Lower leg skin (tissue), 4 donors: Measurements from ENCODE around the gene SAV1. TPM values are rescaled to one million over a fixed set of nuclear protein-coding genes. Genes with fewer than 3 reads are reported as not detected.

ENCODE experiments used
- DNase-seq, 2 donors: peaks; one replicate each; pipeline ENCODE4 v3.0.0-alpha.2; 2019; ENCODE audit warnings: low spot score in 2 of 2
- H3K4me3 ChIP-seq: fragments of 200-600 bp; sonication (generic); 2 replicates; pipeline ENCODE4 v1.5.1; 2017; ENCODE audit warnings: mild to moderate bottlenecking, low read depth; ENCODE audit not compliant: poor library complexity, severe bottlenecking
- POLR2A ChIP-seq, 2 donors: fragments of 450-650 bp; IDR thresholded peaks; one replicate each; pipeline ENCODE4 v1.6.1; 2016 to 2017; ENCODE audit warnings: antibody characterized with exemption in 2 of 2, mild to moderate bottlenecking in 1 of 2, moderate library complexity in 1 of 2
- WGBS, 2 donors: methylation state at CpG; one replicate each; pipeline ENCODE4 v1.1.5; 2018; 5-methylcytosine and 5-hydroxymethylcytosine counted together
- intact Hi-C: fragments of 100-400 bp; cut with DNase I; formaldehyde crosslinking; loops from one replicate; pipeline ENCODE4 v1.15.0; 2023; ENCODE audit warnings: low total_unique reads
- total RNA-seq, 4 donors: library from RNA; depleted of rRNA; stranded (reverse); fragments of >200 nt; gene quantifications; one replicate each; pipeline ENCODE4 v1.1.0, GENCODE V29; 2016
- TF ChIP-seq, protein P1 (sequence below), 3 donors: fragments of 450-650 bp; IDR thresholded peaks; one replicate each; pipeline ENCODE4 v1.5.1; 2016; ENCODE audit warnings: antibody characterized with exemption in 3 of 3, mild to moderate bottlenecking in 3 of 3, moderate library complexity in 2 of 3

The SAV1 gene
- total RNA-seq, 4 donors from 2014 or later: 22.8 to 30.0 (median 28.3) TPM

DNA sequence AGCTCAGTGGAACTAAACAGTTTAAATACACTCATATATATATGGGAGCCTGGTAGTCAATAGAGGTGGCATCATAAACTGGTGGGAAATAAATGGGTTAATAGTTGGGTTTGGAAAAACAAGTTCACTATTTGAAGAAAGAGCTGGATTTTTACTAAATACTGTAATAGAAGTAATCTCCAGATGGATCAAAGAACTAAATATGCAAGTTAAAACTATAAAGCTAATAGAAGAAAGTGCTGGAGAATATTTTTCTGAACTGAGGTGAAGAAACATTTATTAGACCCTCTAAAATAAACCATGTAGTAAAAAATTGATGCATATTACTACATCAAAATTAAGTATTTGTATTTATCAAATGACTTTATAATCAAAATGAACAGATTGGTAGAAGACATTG, 69.3 kb downstream of the SAV1 start:
- intact Hi-C loops: no loop called here
- no peak overlapping the region for H3K4me3 ChIP-seq
- no peak for TF ChIP-seq POLR2A (IDR thresholded peaks at IDR 0.05)
- TF ChIP-seq, protein P1, sequence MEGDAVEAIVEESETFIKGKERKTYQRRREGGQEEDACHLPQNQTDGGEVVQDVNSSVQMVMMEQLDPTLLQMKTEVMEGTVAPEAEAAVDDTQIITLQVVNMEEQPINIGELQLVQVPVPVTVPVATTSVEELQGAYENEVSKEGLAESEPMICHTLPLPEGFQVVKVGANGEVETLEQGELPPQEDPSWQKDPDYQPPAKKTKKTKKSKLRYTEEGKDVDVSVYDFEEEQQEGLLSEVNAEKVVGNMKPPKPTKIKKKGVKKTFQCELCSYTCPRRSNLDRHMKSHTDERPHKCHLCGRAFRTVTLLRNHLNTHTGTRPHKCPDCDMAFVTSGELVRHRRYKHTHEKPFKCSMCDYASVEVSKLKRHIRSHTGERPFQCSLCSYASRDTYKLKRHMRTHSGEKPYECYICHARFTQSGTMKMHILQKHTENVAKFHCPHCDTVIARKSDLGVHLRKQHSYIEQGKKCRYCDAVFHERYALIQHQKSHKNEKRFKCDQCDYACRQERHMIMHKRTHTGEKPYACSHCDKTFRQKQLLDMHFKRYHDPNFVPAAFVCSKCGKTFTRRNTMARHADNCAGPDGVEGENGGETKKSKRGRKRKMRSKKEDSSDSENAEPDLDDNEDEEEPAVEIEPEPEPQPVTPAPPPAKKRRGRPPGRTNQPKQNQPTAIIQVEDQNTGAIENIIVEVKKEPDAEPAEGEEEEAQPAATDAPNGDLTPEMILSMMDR (IDR thresholded peaks at IDR 0.05): no peak
- no peak for DNase-seq

DNA sequence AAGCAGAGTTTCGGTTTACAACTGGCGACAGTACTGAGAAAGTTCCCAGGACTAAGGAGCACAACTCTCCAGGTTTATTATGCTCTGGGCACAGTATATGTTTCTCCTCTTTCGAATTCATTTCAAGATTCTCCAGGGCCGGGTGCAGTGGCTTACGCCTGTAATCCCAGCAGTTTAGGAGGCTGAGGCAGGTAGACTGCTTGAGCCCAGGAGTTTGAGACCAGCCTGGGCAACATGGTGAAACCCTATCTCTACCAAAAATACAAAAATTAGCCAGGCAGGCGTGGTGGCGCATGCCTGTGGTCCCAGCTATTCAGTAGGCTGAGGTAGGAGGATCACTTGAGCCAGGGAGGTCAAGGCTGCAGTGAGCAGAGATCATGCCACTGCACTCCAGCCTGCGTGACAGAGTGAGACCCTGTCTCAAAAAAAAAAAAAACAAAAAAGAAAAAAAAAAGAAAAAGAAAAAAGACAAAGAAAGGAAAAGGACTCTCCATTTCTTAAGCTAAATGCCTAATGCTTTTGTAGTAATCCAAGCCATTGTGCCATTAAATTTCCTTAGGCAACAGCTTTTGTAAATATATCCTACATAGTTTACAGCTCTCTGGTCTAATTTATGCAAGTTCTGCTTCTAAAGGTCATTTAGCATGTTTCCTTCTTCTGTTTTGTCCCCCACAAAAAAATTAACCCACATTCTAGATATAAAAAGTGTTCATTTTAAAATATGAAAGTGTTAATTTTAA, 73.4 kb downstream of the SAV1 start:
- WGBS, 2 donors: 91% methylated on average over 8 of the region's 8 CpGs
- intact Hi-C loops: no loop called here
- DNase-seq: no peak

DNA sequence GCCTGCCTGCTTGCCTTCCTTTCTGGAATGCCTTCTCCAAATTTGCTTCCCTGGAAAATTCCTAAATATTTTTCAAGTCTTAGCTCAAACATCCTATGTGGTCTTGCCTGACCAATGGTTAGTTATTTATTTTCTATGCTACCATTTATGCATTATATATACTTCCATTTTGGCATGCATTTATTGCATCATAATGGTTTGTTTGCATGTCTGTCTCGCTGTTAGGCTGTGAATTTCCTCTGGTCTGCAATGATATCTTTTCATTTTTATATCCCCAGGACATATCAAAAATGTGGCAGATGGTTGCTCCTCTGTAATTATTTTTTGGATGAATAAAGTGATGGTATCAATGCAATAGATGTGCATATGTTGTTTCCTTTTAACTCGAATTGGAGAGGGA, 77.6 kb downstream of the SAV1 start:
- no peak overlapping the region for H3K4me3 ChIP-seq
- TF ChIP-seq, protein P1 (IDR thresholded peaks at IDR 0.05): no peak
- TF ChIP-seq POLR2A (IDR thresholded peaks at IDR 0.05): no peak
- WGBS, 2 donors: 79 to 87% methylated on average over 2 of the region's 2 CpGs
- DNase-seq: no peak
- intact Hi-C loops: no loop called here

More for the DNA sequence above, 73.4 kb downstream of the SAV1 start:
- H3K4me3 ChIP-seq: no peak overlapping the region
- TF ChIP-seq, protein P1 (IDR thresholded peaks at IDR 0.05): no peak
- no peak for TF ChIP-seq POLR2A (IDR thresholded peaks at IDR 0.05)

Other genes with a start within 250 kb of the SAV1 start
- gene MAP4K5, start 135.7 kb downstream of the SAV1 start, total RNA-seq: 100 to 1,000 TPM; 119 to 292 (median 218) TPM
- 10 to 100 TPM in 2 of 4 donors, 1 to 10 TPM in 2; 9.8 to 27.0 (median 15.8) TPM for gene ATL1, start 108.2 kb downstream of the SAV1 start, total RNA-seq
- 10 to 100 TPM; 22.7 to 32.2 (median 28.5) TPM for gene NIN, start 162.9 kb upstream of the SAV1 start, total RNA-seq
- gene ABHD12B, start 203.7 kb upstream of the SAV1 start, total RNA-seq: 10 to 100 TPM; 20.9 to 77.3 (median 36.2) TPM